Amniotic epithelial cell (primary cell): ENCODE measurements around the gene OR10H2.
A peak's percentile ranks its signal among the peaks of the same experiment; 100 is the strongest.
"Not testable (repeated sequence)": the region's sequence is repeated elsewhere in the genome, so short reads cannot be mapped to it uniquely, and the experiment has no call there.

Experiments
- DNase-seq: peaks from one replicate; pipeline ENCODE4 v3.0.0-alpha.2; 2010; ENCODE audit warnings: low read depth

The OR10H2 gene, protein sequence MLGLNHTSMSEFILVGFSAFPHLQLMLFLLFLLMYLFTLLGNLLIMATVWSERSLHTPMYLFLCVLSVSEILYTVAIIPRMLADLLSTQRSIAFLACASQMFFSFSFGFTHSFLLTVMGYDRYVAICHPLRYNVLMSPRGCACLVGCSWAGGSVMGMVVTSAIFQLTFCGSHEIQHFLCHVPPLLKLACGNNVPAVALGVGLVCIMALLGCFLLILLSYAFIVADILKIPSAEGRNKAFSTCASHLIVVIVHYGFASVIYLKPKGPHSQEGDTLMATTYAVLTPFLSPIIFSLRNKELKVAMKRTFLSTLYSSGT

DNA sequence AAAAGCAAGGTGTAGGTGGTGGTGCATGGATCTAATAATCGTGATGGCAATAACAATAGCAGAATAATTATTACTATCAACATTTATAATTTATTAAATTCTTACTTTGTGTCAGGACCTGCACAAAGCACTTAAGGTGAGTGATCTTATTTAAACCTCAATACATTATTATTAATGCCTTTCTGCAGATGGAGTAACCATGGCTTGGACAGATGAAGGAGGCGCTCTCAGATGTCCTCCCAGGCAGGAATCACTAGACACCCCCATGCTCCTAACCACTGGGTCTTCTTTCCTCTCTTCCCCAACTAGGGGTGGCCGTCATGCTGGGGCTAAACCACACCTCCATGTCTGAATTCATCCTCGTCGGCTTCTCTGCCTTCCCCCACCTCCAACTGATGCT lies at the start of gene OR10H2:
TSS of gene OR10H2 (plus strand) at position 301 of the 400 bp plus-strand sequence. CDS start at position 321, 20 bp downstream.
- no peak for DNase-seq

- DNase-seq = no peak
Observed at GRCh38 chr19:15679089-15679488, 48.7 kb upstream of the OR10H2 start.

- DNase-seq = not testable (repeated sequence)
Observed at GRCh38 chr19:15679865-15680264, 48.0 kb upstream of the OR10H2 start.

DNA sequence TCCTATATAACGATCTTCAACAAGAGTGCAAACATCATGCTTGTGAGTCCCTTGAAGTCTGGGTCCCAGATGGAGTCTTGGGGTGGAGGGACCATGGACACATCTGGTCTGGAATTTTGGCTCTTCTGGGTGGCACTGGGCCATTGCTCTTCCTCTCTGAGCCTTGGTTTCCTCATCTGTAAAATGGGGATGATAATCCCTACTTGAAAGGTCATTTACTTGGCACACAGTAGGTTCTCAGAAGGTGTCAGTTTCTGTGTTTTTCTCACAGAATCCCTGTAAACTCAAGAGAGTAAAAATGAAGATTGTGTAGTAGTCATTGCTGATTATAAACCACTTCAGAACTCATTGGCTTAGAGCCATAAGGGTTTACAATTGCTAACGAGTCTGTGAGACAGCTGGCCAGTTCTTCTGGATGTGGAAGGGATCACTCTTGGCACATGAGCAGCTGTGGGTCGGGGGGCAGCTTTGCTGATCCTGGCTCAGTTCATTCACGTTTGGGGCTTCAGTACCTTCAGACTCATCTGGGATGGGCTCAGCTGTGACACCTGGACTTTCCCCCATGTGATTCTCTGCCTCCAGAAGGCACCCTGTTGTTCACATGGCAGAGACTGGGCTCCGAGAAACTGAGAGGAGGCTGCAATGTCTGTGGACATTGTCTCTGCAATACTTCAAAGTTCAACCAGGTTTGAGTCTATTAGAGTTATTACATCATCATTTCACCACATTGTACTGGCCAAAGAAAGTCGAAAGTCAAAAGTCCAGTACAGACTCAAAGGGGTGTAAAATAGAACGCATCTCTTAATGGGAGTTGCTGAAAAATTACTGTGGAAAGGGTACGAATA lies 47.1 kb upstream of the OR10H2 start:
- no peak for DNase-seq

GRCh38 chr19:15683411-15683810 lies 44.4 kb upstream of the OR10H2 start:
- no peak for DNase-seq

- no peak for DNase-seq
Observed at GRCh38 chr19:15684828-15685227, 43.0 kb upstream of the OR10H2 start.

DNA sequence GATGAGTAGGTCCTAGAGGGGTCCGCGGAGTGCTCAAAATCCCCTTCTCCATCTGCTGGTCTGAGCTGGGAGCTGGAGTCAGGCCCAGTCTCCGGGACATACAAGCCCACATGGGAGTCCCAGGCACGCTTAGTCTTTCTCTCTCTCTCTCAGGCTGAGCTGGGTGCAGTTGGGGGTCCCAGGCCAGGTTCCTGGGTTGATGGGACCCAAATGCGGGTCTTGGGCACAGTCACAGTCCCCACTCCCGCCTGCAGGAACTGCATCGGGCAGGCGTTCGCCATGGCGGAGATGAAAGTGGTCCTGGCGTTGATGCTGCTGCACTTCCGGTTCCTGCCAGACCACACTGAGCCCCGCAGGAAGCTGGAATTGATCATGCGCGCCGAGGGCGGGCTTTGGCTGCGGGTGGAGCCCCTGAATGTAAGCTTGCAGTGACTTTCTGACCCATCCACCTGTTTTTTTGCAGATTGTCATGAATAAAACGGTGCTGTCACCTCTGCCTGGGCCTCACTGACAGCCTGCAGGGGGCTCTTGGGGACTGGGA lies 31.1 kb upstream of the OR10H2 start:
- DNase-seq = no peak

- DNase-seq = no peak
Observed at GRCh38 chr19:15701757-15702533, 25.9 kb upstream of the OR10H2 start.

GRCh38 chr19:15702534-15702930 lies 25.3 kb upstream of the OR10H2 start:
- DNase-seq = peak; percentile 0

- DNase-seq = no peak
Observed at GRCh38 chr19:15714638-15715037, 13.2 kb upstream of the OR10H2 start.

DNA sequence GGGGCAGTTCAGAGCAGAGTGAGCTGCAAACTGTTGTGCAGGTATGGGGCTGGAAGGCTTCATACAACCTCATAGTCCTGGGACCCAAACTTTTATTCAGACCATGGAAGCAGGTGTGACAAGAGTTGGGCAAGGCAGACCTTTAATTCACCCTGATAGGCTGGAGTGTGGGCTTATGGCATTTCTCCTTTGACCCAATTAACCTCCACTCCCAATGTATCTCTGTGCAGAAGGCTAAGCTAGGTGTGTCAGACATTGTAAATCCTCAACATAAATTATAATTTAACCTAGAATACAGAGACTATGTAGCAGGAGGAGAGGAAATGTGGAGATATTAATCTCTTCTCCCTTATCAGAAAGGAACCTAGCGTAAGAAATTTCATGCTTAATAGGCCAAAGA lies 12.2 kb upstream of the OR10H2 start:
- DNase-seq = no peak

GRCh38 chr19:15717809-15718208 lies 10.0 kb upstream of the OR10H2 start:
- no peak for DNase-seq

GRCh38 chr19:15721268-15721667 lies 6.6 kb upstream of the OR10H2 start:
- no peak for DNase-seq

- no peak for DNase-seq
Observed at GRCh38 chr19:15722956-15723355, 4.9 kb upstream of the OR10H2 start.

DNA sequence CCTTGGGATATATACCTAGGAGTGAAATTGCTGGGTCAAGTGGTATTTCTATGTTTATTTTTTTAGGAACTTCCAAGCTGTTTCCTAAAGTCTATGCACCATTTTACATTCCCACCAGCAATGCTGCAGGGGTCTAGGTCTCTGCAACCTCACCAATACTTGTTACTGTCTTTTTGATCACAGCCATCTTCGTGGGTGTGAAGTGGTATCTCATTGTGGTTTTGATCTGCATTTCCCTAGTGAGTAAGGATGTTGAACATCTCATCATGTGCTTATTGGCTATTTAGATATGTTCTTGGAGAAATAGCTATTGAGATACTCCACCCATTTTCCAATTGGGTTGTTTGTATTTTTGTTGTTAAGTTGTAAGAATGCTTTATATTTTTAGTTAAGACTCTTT lies 2.7 kb downstream of the OR10H2 start:
- DNase-seq = no peak

DNA sequence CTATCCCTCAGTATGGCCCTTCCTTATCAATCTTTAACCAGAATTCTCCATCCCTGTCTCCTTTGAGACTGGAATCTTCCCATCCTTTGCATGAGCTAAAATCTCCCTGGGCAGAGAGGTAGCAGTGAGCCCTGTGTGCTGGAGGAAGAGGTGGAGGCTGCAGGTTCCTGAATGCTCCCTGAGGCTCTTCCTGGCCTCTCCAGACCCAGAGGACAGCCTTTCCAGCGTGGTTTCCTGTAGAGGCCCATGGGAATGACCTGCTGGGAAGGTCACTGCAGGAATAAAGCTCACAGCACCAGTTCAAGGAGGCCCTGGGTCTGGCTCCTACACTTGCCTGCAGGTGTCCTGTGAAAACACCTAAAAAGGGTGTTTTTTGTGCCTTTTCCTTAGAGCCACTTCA lies 4.6 kb downstream of the OR10H2 start:
- DNase-seq = no peak

DNA sequence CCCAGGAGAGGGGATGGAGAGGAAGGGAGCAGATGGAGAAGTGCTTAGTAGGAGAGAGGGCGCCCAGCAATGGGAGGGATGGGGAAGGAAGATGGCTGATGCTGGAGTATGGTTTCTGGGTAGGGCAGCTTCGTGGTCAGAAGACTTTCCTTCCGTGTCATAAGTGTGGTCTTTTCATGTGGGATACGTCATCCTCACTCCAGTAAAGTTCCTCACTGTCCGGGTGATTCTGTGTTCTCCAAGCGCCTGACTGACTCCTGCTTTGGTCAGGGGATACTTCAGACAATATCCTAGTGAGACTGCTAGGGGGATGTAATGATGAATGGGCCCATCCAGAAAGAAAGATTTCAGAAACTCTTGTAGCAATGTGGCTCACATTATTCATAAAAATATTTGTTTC lies 6.1 kb downstream of the OR10H2 start:
- no peak for DNase-seq

DNA sequence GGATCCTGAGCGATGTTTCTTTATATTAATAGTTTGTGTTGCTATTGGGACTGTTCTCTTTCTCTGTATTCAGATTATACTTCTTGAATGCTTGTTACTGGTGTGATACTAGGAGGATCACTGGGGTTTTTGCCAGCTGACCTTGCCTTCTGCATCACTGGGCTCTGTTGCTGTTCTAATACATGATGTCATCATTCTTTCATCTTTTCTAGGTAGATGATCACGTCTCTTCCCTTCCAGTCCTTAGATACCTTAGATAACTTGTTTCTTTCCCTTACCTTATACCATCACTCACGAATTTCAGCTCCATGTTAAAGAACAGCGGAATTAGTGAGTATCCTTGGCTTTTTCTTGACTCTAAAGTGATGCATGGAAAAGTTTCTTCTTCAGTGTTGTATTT lies 9.9 kb downstream of the OR10H2 start, which contains the start of gene OR10H3:
TSS of gene OR10H3 (plus strand) at position 264 of the 400 bp plus-strand sequence. CDS start 3,408 bp downstream, outside the sequence.
- DNase-seq = no peak

GRCh38 chr19:15740785-15741184 lies 13.0 kb downstream of the OR10H2 start:
- DNase-seq = no peak

- DNase-seq = no peak
Observed at GRCh38 chr19:15748239-15748638, 20.4 kb downstream of the OR10H2 start.

- DNase-seq = no peak
Observed at GRCh38 chr19:15758379-15758778, 30.6 kb downstream of the OR10H2 start.

DNA sequence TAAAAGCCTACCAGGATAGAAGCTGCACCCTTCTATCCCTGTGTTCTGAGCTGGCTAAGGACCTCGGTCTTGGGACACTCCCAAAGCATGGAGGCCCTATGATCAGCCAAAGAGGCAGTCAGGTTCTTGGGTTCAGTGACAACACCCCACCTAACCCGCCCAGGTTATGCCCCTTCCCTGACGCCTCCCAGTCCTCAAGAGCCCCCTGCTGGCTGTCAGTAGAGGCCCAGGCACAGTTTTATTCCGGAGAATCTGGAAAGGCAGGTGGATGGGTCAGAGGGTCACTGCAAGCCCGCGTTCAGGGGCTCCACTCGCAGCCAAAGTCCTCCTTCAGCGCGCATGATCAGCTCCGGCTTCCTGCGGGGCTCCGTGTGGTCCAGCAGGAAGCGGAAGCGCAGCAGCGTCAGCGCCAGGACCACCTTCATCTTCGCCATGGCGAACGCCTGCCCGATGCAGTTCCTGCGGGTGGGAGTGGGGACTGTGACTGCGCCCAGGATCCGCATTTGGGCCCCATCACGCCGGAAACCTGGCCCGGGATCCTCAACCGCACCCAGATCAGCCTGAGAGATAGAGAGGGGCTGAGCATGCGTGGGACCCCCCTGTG lies 32.2 kb downstream of the OR10H2 start:
- DNase-seq = no peak
